ENCODE measurements around the gene IQGAP3.
A peak's percentile ranks its signal among the peaks of the same experiment; 100 is the strongest.

The IQGAP3 gene

DNA sequence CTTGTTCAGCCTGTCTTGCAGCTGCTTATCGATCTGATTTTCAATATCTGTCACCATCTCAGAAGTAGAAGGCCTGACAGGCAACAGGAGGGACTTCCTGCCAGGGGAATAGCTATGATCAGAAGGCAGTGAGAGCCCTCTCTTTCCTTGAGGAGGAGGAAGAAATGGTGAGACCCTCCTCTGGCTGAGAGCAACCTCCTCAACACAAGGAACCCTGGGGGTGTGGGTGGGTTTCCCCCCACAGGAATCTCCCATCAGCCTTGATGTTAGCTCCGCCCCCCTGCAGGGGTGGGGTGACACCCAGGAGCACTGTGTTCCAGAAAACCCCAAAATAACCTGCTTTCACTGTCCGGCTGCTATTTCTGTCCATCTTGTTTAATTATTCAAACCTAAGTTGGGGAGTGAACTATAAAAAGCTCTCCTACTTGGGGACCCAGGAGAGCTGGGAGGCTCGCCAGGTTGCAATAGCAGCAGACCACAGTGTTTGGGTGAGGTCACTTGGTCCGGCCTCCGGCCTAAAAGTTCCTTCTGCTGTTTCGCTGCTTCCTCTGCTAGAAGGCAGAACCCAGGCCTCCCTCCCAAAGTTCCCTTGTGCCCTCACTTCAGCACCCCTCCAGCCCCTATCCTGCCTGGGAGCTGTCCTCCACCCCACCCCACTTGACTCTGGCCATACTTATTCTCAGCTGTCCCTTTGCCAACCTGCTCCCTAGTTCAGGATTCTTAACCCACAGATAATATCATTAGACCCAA, 64.0 kb downstream of the IQGAP3 start:
- Mint-ChIP-seq H3K27ac (peak overlapping the region; percentile 83), H3K9me3 (no peaks in the 10 kb centered on the region)

GRCh38 chr1:156506450-156506849, 65.9 kb downstream of the IQGAP3 start:
- no peak overlapping the region for H3K4me3 Mint-ChIP-seq
- peaks cover 66% of the 10 kb centered on the region for H3K4me1 Mint-ChIP-seq (ENCODE audit: low read depth)
- H3K9me3 Mint-ChIP-seq: no peaks in the 10 kb centered on the region
- peaks cover 3% of the 10 kb centered on the region for H3K27me3 Mint-ChIP-seq (ENCODE audit: low read depth)
- H3K27ac Mint-ChIP-seq: peak overlapping the region; percentile 96
- H3K36me3 Mint-ChIP-seq (ENCODE audit: low read depth): peaks cover 2% of the 10 kb centered on the region

More for the DNA sequence above, 64.0 kb downstream of the IQGAP3 start:
- Mint-ChIP-seq H3K36me3 (ENCODE audit: low read depth) (peaks cover under 1% of the 10 kb centered on the region), H3K4me3 (peak overlapping the region; percentile 62), H3K4me1 (ENCODE audit: low read depth) (peaks cover 54% of the 10 kb centered on the region), H3K27me3 (ENCODE audit: low read depth) (peaks cover 3% of the 10 kb centered on the region)

GRCh38 chr1:156505679-156506298, 66.6 kb downstream of the IQGAP3 start:
- Mint-ChIP-seq H3K4me1 (ENCODE audit: low read depth) (peaks cover 67% of the 10 kb centered on the region), H3K27ac (peak overlapping the region; percentile 96), H3K27me3 (ENCODE audit: low read depth) (peaks cover 3% of the 10 kb centered on the region), H3K9me3 (no peaks in the 10 kb centered on the region), H3K4me3 (peak overlapping the region; percentile 76), H3K36me3 (ENCODE audit: low read depth) (peaks cover 2% of the 10 kb centered on the region)

DNA sequence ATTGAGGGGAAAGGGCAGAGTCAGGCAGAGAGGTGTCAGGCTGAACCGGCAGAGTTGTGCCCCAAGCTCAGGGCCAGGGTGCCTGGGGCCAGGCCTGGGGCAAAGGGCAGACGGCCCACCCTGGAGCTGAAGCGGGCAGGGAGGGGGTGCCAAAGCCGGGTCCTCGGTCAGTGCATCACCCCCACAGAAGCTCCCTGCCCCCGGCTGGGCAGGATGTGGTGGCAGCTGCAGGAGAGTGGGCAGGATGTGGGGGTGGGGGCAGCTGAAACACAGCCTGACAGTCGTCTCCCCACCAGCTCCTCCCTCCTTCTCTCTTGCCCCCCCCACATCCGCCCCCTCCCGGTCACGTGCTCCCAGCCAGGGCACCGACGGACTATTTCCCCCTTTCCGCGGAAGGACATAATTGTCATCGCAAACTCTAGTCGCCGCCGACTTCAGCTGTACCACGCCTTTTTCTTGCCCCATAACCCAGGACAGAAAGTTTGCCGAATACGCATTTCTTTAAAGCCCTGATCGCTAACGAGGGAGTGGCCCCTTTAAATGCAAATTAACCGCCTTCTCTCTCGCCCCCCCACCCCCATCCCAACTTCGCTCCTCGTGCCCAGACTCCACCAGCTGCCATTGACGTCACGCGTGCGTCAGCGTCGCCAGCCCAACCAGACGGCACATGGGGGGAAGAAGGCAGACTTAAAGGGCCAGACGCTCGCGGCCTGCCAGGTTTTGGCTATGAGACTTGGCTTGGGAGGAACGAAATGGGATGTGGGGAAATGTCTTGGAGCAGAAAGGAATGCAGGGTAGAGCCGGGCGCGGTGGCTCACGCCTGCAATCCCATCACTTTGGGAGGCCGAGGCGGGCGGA, 67.3 kb downstream of the IQGAP3 start:
- peak overlapping the region; percentile 79 for H3K4me3 Mint-ChIP-seq
- peaks cover 2% of the 10 kb centered on the region for H3K27me3 Mint-ChIP-seq (ENCODE audit: low read depth)
- H3K36me3 Mint-ChIP-seq (ENCODE audit: low read depth): peaks cover 2% of the 10 kb centered on the region
- no peaks in the 10 kb centered on the region for H3K9me3 Mint-ChIP-seq
- peak overlapping the region; percentile 96 for H3K27ac Mint-ChIP-seq
- peaks cover 65% of the 10 kb centered on the region for H3K4me1 Mint-ChIP-seq (ENCODE audit: low read depth)

DNA sequence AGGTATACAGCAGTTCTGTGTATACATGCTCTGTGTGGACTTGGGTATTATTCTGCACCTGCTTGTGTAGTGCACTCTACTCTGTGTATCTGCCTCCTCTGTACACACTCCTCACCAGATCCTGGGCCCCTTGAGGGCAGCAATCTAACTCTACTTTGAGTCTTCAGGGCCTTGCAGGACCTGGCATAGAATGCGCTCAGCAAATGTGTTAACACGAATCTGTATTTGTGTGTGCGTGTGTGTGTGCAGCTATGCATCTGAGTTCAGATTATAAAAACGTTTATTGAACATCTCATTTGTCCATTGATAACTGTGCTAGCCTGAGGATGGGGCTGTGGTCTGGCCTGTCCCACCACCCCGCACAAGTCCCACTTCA, 67.9 kb downstream of the IQGAP3 start:
- Mint-ChIP-seq H3K36me3 (ENCODE audit: low read depth) (peaks cover 2% of the 10 kb centered on the region), H3K27ac (peak overlapping the region; percentile 96), H3K4me3 (peak overlapping the region; percentile 79), H3K4me1 (ENCODE audit: low read depth) (peaks cover 64% of the 10 kb centered on the region), H3K27me3 (ENCODE audit: low read depth) (no peaks in the 10 kb centered on the region), H3K9me3 (no peaks in the 10 kb centered on the region)

GRCh38 chr1:156503698-156504437, 68.5 kb downstream of the IQGAP3 start:
- H3K27ac Mint-ChIP-seq: peak overlapping the region; percentile 96
- H3K27me3 Mint-ChIP-seq (ENCODE audit: low read depth): no peaks in the 10 kb centered on the region
- H3K9me3 Mint-ChIP-seq: no peaks in the 10 kb centered on the region
- peaks cover 4% of the 10 kb centered on the region for H3K36me3 Mint-ChIP-seq (ENCODE audit: low read depth)
- H3K4me1 Mint-ChIP-seq (ENCODE audit: low read depth): peaks cover 65% of the 10 kb centered on the region
- peak overlapping the region; percentile 79 for H3K4me3 Mint-ChIP-seq

DNA sequence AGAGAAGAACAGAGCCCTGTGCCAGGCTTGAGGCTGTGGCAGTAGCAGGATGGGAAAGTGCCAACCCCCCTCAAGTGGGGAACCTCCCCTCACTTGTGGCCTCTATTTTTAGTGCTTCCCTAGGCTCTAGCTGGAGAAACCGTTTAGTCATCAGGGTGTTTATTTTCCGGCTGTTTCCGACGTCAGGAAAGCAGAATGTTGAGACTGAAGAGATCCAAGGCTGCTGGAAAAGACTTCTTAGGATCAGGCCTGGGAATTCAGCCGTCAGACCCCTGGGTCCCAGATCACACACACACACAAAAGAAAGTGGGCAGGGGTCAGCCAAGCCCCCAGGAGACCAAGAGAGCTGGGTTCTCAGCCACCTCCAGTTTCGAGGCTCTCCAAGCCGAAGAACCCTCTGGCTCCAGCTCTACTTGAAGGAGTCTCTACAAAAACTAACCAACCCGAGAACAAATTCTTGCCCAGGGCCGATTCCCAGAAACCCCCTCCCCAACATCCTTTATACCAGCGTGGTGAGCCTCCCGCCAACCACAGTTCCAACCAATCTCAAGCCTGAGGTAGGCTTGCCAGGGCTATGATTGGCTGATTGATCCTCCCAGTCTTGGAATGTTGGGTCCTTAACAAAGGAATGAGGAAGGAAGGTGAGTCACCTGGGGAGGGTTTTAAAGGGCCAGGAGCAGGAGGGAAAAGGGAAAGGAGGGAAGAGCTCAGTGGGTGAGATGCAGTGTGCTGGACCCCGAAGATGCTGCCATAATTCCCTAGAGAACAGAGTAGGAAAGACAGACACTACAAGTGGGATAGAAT, 69.3 kb downstream of the IQGAP3 start:
- H3K4me3 Mint-ChIP-seq: peak overlapping the region; percentile 30
- peak overlapping the region; percentile 96 for H3K27ac Mint-ChIP-seq
- no peaks in the 10 kb centered on the region for H3K27me3 Mint-ChIP-seq (ENCODE audit: low read depth)
- H3K4me1 Mint-ChIP-seq (ENCODE audit: low read depth): peaks cover 63% of the 10 kb centered on the region
- peaks cover 6% of the 10 kb centered on the region for H3K36me3 Mint-ChIP-seq (ENCODE audit: low read depth)
- no peaks in the 10 kb centered on the region for H3K9me3 Mint-ChIP-seq

- Mint-ChIP-seq H3K9me3 (no peaks in the 10 kb centered on the region), H3K4me3 (peak overlapping the region; percentile 73), H3K27ac (peak overlapping the region; percentile 96), H3K36me3 (ENCODE audit: low read depth) (peaks cover 10% of the 10 kb centered on the region), H3K4me1 (ENCODE audit: low read depth) (peaks cover 64% of the 10 kb centered on the region), H3K27me3 (ENCODE audit: low read depth) (no peaks in the 10 kb centered on the region)
These were observed 69.9 kb downstream of the IQGAP3 start for GRCh38 chr1:156502391-156502893.

DNA sequence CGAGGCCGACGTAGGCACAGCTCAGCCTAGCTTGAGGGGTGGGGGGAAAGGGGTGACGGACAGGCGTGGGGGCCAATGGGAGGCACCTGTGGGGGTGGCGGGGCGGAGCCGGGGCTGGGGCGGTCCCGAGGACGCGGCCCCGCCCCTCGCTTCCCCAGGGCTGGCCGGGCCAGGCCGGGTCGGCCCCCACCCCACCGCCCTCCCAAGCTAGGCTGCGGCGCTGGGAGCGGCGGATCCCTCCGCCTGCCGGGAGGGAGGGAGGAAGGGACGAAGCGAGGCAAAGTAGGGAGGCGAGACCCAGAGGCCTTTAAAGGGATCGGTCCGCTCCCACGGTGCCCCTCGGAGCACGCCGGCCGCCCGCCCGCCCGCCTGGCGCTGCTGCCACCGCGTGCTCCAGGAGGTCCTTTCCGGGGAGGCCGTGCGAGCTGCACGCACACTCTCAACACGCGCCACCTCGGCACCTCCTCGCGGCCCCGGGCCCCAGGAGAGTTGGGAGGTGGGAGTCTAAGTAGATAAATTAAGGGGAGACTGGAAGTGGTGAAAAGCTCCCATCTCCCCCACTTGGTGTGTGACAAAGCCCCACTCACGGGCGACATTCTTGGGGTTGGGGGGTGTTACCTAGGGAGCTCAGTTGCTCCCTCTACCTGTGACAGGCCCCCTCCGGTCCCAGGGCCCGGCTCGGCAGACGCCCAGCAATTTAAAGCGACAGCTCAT, 71.4 kb downstream of the IQGAP3 start:
- Mint-ChIP-seq H3K4me3 (peak overlapping the region; percentile 91), H3K4me1 (ENCODE audit: low read depth) (peaks cover 70% of the 10 kb centered on the region), H3K9me3 (no peaks in the 10 kb centered on the region), H3K27ac (peak overlapping the region; percentile 96), H3K27me3 (ENCODE audit: low read depth) (no peaks in the 10 kb centered on the region), H3K36me3 (ENCODE audit: low read depth) (peaks cover 17% of the 10 kb centered on the region)

DNA sequence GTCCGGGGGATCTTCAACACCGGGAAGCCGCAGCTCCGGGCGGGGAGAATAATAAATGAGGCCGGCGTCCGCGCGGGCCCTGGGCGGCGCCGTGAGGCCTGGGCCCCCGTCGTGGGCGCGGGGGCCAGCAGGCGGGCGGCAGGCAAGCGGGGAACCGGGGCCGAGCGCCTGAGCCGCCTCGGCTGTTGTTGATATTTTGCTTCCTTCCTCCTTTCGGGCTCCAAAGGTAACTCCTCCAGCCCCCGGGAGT, 71.9 kb downstream of the IQGAP3 start, which contains the start of gene MEF2D:
Gene MEF2D (minus strand): TSS at position 233 of the 250 bp plus-strand sequence. CDS start 17,483 bp downstream, outside the sequence.
- H3K4me3 Mint-ChIP-seq: peak within 1 kb of the TSS; percentile 91
- H3K36me3 Mint-ChIP-seq (ENCODE audit: low read depth): peaks cover 19% of the 10 kb centered on the region
- peak within 1 kb of the TSS; percentile 96 for H3K27ac Mint-ChIP-seq
- peaks cover 68% of the 10 kb centered on the region for H3K4me1 Mint-ChIP-seq (ENCODE audit: low read depth)
- H3K9me3 Mint-ChIP-seq: no peaks in the 10 kb centered on the region
- H3K27me3 Mint-ChIP-seq (ENCODE audit: low read depth): no peaks in the 10 kb centered on the region

GRCh38 chr1:156499842-156500542, 72.4 kb downstream of the IQGAP3 start:
- Mint-ChIP-seq H3K27me3 (ENCODE audit: low read depth) (no peaks in the 10 kb centered on the region), H3K9me3 (no peaks in the 10 kb centered on the region), H3K36me3 (ENCODE audit: low read depth) (peaks cover 24% of the 10 kb centered on the region), H3K27ac (peak overlapping the region; percentile 73), H3K4me1 (ENCODE audit: low read depth) (peaks cover 68% of the 10 kb centered on the region), H3K4me3 (peak overlapping the region; percentile 91)

GRCh38 chr1:156499194-156499841, 73.0 kb downstream of the IQGAP3 start:
- peaks cover 66% of the 10 kb centered on the region for H3K4me1 Mint-ChIP-seq (ENCODE audit: low read depth)
- H3K4me3 Mint-ChIP-seq: peak overlapping the region; percentile 83

More at GRCh38 chr1:156499194-156499841, 73.0 kb downstream of the IQGAP3 start:
- no peaks in the 10 kb centered on the region for H3K9me3 Mint-ChIP-seq
- H3K27ac Mint-ChIP-seq: peak overlapping the region; percentile 20
- peaks cover 25% of the 10 kb centered on the region for H3K36me3 Mint-ChIP-seq (ENCODE audit: low read depth)
- no peaks in the 10 kb centered on the region for H3K27me3 Mint-ChIP-seq (ENCODE audit: low read depth)
